CMK (cell line): ENCODE results near the gene LEMD2.
"Not testable (repeated sequence)": the region's sequence is repeated elsewhere in the genome, so short reads cannot be mapped to it uniquely, and the experiment has no call there.

ENCODE experiments used
- DNase-seq: peaks from one replicate; pipeline ENCODE4 v3.0.0-alpha.2; 2010; ENCODE audit warnings: low read depth

LEMD2 gene

DNA sequence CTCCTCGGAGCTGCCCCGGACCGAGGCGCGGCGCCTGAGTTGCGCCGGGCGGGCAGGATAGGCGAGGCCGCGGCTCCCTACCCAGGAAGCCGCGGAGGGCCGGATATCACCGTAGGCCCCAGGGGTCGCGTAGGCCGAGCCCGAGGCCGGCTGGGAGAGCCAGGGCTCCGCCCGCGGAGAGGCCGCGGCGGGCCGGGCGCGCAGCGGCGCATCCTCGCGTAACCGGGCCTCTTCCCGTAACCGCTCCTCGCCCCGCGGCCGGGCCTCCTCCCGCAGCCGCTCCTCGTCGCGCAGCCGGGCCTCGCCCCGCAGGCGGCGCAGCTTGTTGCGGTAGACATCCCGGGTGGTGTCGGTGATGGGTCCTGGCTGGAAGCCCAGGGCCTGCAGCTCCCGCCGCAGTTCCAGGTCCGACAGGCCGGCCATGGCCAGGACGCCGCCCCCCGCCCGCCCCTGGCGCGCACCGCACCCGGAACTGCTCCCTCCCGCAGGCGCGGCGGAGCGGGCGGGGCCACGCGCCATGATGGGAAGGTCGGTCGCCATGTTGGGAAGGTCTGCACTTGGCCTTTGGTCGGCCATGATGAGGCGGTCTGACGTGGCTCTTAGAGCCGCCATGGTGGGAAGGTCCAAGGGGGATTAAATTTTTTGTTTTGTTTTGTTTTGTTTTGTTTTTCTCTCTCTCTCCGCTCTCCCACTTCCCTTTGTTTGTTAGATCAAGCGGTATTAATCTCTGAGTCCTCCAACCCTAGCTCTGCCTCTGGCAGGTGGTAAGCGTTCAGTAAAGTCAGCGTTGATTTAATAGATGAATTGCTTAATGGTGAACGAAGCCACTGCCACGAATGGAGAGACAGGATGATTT is at the start of gene LEMD2:
LEMD2 (minus strand) TSS at position 437 of the 856 bp plus-strand sequence; CDS start at position 423, 14 bp downstream.
- DNase-seq = peak; percentile 76

DNA sequence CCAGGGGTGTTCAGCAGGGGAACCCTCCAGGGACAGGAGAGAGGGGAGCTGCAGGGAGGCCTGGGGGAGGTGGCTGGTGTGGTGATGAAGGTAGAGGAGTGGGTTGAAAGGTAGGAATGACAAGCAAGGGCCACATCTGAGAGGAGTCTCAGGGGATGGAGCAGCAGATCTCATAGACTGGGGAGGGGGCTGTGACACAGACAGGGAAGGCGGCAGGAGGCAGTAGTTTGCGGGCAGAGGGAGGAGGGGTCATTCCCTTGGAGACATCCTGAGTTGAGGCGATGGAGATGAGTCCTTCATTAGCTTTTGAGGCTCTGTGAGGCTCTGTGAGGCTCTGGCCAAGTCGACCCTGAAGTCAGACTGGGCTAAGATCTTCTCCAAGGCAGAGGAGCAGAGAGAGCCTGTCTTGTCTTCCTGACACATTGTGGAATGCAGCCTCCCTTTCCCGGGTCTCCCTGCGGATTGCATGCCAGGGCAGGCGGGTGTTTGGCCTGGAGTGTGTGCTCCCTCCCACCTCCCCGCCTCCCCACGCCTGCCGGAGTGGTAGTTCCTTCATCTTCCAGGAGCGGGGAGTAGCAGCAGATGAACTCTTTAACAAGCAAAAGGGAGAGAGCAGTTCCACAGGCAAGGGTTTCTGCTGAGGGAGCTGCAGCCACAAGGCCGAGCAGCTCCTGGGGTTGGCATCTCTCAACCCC is 49.2 kb upstream of the LEMD2 start:
- DNase-seq = no peak

DNA sequence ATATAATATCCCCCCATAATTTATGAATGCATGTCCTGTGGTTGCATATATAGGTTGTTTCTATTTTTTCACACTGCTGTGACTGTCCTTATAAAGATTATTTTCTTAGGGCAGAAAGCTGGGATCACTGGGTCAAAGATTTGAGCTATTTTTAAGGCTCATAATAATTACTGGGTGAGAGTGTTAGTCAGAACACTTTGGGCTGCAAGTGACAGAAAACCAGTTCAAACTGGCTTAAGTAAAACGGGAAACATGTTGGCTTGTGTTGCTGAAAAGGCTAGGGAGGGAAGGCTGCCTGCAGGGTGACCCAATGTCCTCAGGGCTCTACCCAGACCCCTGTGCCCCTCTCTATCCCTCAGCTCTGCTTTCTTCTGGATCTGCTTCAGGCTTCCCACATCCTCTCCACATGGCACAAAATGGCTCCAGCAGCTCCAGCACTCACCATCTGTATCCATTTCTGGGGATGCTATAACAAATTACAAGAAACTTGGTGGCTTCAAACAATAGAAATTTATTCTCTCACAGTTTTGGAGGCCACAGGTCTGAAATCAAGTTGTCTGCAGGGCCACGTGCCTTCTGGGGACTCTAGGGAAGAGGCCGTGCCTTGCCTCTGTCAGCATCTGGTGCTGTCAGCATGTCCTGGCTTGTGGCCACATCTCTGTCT is 48.0 kb upstream of the LEMD2 start:
- DNase-seq = no peak

DNA sequence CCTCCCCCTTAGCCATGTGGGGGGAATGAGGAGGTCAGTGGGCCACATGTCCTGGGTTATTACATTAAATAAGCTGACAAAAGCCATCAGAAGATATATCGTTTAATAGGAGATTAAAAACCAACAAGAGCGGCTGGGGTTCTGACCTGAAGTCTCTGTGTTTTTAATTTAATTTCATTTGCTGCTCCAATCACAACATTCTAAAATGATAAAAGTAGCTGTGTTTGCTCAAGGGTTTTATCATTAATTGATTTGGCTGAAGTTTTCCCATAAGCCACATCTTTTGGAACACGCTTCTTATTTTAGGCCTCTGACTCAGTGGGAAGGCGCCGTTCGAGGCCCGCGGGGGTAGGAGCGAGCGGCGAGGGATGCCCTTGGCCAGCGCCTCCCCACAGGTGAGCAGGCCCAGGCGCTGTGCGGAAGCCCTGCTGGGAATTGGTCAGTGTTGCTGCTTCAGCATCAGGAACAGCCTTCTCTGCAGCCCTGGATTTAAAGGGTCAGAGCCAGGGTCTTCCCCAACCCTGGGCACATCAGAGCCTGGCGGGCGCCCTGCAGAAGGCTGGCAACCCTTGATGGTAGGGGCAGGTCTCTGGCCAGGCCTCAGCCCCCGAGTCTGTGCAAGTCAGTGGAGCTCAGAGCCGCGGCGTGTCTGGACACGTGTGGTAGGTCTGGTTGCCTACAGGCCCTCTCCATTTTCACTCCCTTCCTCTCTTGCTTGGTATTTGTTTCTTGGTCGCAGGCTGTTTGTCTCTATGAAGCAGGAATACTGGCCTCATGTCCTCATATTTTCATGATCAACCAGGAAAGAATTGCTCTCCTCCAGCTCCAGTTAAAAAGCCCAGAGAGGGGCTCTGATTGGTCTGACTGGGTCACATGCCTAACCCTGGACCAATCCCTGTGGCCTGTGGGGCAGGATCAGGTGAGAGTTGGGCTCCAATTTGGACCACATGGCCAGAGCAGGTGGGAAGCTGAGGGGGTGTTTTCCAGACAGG is 45.8 kb upstream of the LEMD2 start:
- DNase-seq = no peak

DNA sequence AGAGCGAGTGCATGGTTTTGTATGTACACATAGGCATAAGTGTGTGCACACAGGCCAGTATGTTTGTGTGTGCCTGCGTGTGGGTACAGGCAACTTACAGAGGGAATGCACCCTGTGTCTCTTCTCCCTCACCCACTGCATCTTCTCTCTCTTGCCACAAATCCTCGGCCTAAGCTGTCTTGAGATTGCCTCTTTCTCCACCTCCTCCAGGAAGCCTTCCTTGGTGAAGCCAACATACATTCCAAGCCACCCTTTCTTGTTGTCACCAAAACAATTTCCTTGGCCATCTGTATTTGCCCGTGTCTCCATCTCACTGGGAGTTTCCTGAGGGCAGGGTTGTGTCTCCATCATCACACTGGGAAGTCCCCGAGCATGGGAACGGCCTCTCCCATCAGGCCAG is 44.7 kb upstream of the LEMD2 start:
- no peak for DNase-seq

DNA sequence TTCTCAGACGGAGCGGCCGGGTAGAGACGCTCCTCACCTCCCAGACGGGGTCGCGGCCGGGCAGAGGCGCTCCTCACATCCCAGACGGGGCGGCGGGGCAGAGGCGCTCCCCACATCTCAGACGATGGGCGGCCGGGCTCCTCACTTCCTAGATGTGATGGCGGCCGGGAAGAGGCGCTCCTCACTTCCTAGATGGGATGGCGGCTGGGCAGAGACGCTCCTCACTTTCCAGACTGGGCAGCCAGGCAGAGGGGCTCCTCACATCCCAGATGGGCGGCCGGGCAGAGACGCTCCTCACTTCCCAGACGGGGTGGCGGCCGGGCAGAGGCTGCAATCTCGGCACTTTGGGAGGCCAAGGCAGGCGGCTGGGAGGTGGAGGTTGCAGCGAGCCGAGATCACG is 43.9 kb upstream of the LEMD2 start:
- DNase-seq = not testable (repeated sequence)

DNA sequence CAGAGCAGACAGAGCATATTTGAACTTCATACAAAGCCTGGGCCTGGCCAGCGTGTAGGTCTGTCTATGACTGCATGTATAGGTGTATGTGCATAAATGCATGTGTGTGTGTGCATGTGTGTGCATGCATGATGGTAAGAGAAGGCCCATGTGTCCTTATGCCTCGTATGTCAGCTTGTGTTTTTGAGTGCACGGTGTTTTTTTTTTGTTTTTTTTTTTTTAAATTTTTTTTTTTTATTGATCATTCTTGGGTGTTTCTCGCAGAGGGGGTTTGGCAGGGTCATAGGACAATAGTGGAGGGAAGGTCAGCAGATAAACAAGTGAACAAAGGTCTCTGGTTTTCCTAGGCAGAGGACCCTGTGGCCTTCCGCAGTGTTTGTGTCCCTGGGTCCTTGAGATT is 42.8 kb upstream of the LEMD2 start:
- DNase-seq = not testable (repeated sequence)

DNA sequence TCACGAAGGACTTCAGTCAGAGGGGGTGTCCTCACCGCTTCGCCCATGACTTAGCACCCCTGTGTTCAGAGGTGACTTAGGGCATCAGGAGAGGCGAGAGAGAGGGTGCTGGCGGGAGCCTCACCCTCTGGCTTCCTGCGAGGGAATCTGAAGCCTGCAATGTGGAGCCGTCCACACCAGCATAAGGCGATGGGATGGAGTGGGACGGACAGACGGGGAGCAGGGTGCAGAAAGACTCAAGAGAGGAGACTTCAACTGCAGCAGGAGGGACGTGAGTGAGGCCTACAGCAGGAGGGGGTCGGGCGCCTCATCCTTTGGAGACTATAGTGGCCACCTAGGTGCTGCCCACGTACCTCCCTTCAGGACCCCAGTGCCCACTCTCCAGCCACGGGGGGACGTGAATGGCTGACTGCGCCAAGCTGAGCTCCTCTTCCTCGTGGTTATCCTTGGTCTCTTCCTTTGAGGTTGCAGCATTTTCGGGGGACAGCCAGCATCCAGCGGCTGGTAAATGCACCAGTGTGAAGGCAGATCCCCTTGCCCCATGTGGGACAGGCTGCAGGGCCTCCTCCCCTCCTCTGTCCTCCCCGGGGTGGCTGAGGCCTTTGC is 41.8 kb upstream of the LEMD2 start:
- no peak for DNase-seq

DNA sequence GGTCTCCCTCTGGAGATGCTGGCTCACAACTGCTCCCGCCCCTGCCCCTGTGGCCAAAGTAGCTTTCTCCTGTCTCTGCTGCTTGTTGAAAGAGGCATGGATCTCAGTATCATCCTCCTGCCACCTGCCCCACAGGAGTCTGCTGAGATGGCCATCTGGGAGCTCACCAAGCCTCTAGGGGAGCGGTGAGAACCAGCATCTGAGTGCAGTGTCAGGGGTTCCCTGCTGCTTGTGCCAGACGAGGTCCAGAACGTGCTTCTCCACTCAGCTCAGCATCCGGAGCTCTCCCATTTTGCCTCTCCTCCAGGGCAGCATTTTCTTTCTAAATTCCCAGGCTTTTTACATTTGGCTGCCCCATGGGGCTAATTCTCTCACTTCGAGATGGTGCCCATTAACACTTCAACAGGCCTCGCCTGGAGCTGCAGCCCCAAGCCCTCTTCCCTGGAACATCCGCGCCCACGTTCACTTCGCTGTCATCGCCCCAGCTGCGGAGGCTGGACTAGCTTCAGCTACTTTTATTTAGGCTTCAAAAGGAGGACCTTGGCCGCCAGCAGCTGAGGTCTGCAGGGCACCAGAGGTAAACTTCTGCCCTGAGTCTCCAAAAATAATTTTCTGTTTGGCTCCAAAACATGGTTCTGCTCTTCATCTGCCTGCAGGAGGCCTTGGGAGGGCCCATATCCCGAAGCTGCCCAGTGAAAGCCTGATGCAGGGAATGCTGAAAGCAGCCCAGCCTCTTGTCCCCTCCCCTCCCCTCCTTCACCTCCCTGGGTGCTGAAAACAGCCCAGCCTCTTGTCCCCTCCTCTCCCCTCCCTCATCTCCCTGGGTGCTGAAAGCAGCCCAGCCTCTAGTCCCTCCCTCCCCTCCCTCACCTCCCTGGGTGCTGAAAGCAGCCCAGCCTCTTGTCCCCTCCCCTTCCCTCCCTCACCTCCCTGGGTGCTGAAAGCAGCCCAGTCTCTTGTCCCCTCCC is 40.1 kb upstream of the LEMD2 start:
- no peak for DNase-seq

DNA sequence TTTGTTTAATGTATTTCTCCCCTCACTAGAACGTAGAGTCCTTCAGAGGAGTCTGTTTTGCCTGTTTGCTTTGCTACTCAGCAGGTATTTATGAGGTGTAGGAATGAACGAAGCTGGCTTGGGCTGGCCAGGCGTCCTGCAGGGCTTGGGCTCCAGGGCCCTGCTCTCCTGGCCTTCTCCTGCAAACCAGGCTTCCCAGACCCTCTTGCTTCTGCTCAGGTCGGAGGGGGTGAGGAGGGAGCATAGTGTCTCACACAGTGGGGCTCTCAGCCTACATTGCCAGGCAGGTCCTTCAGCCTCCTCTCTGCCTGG is 39.5 kb upstream of the LEMD2 start:
- DNase-seq = no peak

DNA sequence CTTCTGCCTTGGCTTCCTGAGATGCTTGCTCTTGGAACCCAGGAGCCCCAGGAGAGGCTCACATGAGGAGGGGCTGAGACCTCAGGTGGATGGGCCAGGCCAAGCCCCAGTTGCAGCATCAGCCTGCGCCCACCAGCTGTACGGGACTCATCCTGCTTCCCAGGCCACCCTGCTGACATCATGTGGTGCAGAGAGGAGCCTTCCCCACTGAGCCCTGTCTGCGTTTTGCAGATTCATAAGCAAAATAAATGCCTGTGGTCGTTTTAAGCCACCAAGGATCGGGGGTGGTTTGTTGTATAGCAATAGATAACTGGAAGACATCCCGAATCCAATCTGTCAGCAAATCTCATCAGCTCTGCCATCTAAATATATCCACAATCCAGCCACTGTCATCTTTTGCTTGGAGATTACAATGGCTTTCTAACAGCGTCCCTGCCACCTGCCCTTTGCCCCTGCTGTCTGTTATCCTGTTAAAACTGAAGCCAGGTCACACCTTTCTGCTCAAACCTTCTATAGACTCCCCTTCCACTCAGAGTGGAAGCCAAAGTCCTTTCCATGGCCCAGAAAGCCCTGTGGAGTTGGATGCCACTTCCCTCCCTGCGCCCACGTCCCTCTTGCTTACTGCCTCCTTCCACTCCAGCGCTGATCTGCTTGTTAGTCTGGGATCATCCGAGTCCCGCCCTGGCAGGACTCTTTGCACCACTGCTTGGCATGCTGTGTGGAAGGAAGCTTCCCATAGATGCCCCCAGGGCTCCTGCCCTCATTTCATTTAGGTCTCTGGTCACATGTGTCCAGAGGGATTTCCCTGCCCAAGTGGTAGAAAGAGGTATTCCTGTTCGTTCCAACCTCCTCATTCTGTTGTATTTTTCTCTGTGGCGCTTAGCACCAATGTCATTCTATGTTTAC is 38.9 kb upstream of the LEMD2 start:
- DNase-seq = no peak

DNA sequence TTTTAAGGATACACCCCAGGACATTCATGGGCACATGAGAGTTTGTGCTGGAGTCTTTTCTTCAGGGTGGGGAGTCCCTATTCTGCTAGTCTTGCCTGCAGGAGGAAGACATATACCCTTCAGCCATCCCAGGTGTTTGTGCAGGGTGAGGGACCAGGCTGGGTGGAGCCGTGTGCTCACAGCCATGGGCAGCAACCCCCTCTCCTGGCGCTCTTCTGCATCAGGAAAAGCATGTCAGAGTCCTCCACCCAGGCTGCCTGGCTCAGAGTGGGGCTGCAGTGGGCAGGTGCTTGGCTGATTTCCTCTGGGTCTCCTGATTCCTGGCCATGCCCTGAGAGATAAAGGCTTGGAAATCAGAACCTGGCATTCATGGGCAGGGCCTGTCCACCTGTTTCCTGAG is 37.6 kb upstream of the LEMD2 start:
- no peak for DNase-seq

DNA sequence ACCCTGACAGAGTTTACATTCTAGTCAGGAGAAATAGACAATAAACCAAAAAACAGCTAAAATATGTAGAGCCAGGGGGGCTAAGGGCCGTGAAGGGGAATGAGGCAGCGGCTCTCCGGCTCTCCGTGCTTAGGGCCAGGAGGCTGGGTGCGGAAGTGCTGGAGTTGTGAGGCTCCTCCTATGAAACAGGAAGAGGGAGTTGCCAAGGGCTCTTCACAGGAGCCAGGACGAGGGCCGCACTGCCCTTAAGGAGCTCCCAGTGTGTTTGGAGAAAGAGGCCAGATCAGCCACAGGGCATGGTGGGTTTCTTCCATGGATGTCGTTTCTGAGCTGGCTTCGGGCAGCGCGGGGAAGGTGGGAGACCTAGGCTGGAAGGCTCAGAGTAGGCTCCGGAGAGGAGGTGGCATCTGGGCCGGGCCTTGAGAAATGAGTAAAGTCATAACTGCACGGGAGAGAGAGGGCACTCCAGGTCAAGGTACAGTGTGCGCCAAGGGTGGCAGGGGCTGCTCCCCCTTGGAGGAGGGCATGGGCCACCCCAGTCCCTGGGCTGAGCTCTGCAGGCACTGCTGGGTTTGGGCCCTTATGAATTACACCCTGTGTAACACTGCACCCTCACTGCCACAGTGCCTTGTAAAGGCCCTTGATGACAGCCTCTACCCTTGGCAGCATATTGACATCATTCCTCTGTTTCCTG is 35.7 kb upstream of the LEMD2 start:
- DNase-seq = no peak

DNA sequence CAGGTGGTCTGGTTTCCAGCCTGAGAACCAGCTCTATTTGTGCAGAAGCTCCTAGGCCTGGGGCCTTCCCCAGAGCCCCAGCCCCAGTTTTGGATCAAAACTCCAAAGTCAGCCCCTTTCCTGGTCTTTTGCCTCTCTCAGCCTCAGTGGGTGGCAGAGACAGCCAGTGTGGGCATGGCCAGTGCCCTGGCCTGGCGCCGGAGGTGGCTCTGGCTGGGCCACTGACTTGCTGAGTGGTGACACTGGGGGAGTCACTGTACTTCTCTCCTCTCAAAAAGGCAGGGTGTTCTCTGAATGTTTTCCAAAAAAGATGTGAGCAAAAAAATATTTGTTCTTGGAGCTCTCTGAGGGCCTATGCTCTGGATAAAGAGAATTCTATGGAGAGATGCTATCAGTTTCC is 34.9 kb upstream of the LEMD2 start:
- DNase-seq = no peak

DNA sequence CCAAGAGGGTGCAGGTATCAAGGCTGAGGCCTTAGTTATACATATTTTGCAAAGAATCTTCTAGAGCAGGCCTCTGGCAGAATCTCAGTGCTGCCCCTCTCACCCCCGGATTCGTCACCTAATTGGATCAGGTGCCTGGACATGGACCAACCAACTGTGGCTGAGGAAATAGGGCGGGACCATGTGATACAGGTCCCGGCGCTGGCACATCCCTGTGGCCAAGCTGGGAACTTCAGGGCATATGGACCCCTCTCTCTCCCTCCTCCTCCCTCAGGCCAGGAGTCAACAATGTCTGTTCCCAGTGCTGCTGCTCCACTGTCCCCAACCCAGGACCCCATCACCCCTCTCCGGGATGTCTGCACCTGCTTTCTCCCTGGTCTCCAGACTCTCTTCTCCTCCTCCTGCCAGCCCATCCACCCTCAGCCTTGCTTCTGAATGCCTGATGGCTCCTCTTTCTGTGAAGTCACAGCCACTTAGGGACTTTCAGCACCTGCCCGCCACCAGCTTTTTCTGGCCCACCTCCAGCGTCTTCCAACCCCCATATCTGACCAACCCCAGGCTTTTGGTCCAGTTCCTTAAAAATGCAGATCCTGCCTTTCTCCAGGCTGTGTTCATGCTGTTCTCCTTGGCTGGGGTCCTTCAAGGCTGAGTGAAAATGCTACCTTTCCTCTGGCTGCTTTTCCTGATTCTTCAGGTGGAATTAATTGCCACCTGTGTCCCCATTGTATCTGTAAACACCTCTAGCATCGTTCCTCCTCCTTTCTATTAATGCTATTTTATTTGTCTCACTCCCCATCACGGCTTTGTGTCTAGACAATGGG is 33.9 kb upstream of the LEMD2 start:
- DNase-seq = no peak

DNA sequence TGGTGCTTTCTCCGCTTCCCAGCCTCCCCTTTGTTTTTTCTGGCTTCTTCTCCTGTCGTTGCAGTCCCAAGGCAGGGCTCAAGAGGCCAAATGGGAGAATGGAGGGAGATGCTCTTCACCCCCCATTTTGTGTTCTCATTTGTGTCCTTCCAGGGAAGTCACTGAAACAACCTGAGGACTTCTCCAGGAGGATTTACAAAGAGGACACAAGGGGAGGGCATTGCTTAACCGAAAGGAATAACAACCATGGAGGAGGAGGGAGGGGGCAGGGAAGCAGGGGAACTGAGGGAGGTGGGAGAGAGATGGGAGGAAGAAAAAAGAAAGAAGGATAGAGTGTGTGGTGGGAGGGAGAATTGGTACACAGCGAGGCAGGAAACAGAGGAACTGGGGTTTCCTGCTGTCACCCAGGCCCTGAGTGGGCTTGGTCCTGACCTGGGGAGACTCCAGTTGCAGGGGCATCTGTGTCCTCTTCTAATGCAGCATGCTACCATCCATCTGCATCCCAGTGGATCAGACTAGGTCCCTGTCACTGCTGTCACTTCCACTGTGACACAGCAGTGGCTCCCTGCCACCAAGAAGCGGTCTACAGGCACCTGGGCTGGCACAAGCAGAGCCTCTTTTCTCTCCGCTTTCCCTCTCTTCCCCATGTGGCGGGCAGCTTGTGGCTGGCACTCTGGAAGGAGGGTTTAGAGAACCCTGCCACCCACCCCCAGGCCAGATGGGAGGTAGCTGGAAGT is 32.0 kb upstream of the LEMD2 start:
- DNase-seq = no peak

DNA sequence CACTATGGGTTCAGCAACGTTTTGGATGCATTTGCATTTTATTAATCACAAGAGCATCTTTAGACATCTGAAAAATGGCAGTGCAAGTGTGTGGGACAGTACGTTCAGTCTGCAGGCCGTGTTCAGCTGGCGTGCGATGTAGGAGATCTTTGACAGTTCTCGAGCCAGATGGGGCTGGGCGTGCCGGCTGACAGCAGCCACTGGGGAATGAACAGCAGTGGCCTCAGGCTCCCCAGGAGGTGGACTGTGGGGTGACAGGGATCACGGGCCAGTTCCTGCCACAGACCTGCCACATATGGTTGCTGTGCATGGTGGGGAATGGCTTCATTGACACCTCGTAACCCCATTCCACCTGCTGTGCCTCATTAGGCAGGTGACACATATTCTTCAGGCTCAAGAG is 31.3 kb upstream of the LEMD2 start:
- DNase-seq = no peak
